HL-60 (cell line): ENCODE results near the gene CEBPE.

Experiments used
- DNase-seq, 2 experiments: peaks; one replicate each; pipeline ENCODE4 v3.0.0-alpha.2; 2010 to 2020; ENCODE audit warnings: low read depth in 1 of 2, low spot score in 1 of 2
- H3K27ac ChIP-seq: fragments of 250-450 bp; sonication (Bioruptor Pico); replicated peaks from 2 replicates; pipeline ENCODE4 v1.5.1; 2020; ENCODE audit warnings: mild to moderate bottlenecking, moderate library complexity
- H3K27me3 ChIP-seq: fragments of 250-450 bp; sonication (Bioruptor Pico); 2 replicates; pipeline ENCODE4 v1.5.1; 2021; ENCODE audit warnings: mild to moderate bottlenecking, moderate library complexity; ENCODE audit not compliant: insufficient read depth, poor library complexity, severe bottlenecking
- H3K4me3 ChIP-seq: replicated peaks from 2 replicates; pipeline ENCODE4 v1.5.1; 2011; ENCODE audit warnings: mild to moderate bottlenecking, control low read depth, low read length; ENCODE audit not compliant: insufficient read depth
- GABPA ChIP-seq: IDR thresholded peaks from 2 replicates; pipeline ENCODE4 v1.6.1; 2012; ENCODE audit warnings: low read depth
- POLR2AphosphoS5 ChIP-seq: IDR thresholded peaks from 2 replicates; pipeline ENCODE4 v1.6.1; 2012; ENCODE audit warnings: low read depth
- SPI1 ChIP-seq: IDR thresholded peaks from 2 replicates; pipeline ENCODE4 v1.6.1; 2012; ENCODE audit warnings: low read depth, mild to moderate bottlenecking, borderline replicate concordance
- TF ChIP-seq, protein P1 (sequence below): IDR thresholded peaks from one replicate; pipeline ENCODE4 v1.5.1; 2011; ENCODE audit warnings: low read length, control low read depth, inconsistent platforms; ENCODE audit not compliant: insufficient read depth
- TF ChIP-seq, protein P2 (sequence below): IDR thresholded peaks from 2 replicates; pipeline ENCODE4 v1.6.1; 2012; ENCODE audit warnings: low read depth; ENCODE audit not compliant: insufficient replicate concordance

The CEBPE gene

DNA sequence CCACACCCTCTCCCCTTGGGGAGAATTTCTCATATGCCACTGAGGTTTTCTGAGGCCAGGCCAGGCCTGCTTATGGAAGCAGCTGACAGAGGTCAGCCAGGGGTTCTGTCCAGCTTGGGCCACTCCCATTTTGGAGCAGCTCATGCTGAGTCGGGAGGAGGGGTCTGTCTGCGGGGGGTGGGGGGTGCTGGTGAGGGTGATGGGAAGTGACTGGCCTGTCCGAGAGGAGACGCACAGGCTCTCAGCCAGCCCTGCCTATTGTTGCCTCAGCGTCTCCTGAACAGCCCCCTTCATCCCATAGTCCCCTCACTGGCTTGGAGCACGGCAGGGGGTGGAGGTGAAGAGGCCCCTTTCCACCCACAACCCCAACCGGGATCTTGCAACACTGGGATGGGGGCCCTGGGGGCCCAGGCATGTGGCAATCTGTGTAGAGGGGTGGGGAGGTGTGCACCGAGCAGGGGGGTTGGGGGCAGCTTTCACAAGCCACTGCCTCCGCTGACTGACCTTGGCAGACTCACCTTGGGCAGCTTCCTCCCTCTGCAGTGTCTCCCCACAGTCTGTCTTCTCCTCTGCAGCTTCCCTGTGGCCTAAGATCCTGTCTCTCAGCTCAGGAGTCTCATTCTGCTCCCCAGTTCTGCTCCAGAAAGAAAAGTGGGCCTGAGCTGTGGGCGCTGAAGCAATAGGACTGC, 5.5 kb downstream of the CEBPE start:
- TF ChIP-seq GABPA (no peak), POLR2AphosphoS5 (peak; percentile 97), SPI1 (peak; percentile 61)
- TF ChIP-seq, protein P1, sequence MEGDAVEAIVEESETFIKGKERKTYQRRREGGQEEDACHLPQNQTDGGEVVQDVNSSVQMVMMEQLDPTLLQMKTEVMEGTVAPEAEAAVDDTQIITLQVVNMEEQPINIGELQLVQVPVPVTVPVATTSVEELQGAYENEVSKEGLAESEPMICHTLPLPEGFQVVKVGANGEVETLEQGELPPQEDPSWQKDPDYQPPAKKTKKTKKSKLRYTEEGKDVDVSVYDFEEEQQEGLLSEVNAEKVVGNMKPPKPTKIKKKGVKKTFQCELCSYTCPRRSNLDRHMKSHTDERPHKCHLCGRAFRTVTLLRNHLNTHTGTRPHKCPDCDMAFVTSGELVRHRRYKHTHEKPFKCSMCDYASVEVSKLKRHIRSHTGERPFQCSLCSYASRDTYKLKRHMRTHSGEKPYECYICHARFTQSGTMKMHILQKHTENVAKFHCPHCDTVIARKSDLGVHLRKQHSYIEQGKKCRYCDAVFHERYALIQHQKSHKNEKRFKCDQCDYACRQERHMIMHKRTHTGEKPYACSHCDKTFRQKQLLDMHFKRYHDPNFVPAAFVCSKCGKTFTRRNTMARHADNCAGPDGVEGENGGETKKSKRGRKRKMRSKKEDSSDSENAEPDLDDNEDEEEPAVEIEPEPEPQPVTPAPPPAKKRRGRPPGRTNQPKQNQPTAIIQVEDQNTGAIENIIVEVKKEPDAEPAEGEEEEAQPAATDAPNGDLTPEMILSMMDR, result no peak
- TF ChIP-seq, protein P2, sequence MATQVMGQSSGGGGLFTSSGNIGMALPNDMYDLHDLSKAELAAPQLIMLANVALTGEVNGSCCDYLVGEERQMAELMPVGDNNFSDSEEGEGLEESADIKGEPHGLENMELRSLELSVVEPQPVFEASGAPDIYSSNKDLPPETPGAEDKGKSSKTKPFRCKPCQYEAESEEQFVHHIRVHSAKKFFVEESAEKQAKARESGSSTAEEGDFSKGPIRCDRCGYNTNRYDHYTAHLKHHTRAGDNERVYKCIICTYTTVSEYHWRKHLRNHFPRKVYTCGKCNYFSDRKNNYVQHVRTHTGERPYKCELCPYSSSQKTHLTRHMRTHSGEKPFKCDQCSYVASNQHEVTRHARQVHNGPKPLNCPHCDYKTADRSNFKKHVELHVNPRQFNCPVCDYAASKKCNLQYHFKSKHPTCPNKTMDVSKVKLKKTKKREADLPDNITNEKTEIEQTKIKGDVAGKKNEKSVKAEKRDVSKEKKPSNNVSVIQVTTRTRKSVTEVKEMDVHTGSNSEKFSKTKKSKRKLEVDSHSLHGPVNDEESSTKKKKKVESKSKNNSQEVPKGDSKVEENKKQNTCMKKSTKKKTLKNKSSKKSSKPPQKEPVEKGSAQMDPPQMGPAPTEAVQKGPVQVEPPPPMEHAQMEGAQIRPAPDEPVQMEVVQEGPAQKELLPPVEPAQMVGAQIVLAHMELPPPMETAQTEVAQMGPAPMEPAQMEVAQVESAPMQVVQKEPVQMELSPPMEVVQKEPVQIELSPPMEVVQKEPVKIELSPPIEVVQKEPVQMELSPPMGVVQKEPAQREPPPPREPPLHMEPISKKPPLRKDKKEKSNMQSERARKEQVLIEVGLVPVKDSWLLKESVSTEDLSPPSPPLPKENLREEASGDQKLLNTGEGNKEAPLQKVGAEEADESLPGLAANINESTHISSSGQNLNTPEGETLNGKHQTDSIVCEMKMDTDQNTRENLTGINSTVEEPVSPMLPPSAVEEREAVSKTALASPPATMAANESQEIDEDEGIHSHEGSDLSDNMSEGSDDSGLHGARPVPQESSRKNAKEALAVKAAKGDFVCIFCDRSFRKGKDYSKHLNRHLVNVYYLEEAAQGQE, result peak; percentile 63
- Histone ChIP-seq H3K27ac (peak overlapping the region; percentile 99), H3K4me3 (no peak overlapping the region), H3K27me3 (no peaks in the 10 kb centered on the region)
- peak; percentile 98 to 99 for DNase-seq

DNA sequence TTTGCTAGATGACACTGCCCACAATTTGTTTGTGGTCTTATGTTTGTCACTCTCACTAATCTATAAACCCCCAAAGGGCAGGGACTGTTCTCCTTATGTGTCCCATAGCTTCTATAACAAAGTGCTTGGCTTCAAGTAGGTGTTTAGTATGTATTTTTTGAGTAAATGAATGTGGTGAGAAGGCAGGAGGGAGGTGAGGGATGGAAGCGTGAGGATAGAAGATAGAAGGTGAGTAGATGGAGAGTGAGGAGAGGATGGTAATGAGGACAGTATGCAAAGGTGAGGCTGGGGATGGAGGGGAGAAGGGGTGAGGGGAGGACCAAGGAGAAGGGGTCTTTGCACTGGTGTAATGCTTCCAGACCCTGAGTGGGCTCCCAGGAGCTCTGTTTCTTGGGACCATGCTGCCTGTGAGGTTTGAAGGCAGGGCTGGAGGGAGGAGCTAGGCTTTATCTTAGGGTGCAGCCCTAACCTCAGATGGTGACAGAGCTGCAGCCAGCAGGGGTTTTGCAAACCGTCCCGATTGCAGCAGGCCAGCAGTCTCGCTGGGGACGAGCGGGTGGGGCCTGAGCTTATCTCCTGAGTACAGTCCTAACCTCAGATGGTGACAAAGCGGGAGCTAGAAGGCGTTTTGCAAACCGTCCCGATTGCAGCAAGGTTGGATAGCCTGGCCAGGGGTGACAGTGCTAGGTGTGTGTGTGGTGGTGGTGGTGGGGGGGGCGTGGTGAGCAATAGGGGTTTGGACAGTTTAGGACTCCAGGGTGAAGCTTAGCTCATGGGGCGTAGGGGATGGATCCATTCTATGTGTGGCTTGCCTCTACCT, 6.5 kb downstream of the CEBPE start:
- TF ChIP-seq, protein P1, result no peak
- no peak for TF ChIP-seq SPI1
- TF ChIP-seq, protein P2, result peak; percentile 72
- TF ChIP-seq POLR2AphosphoS5, result peak; percentile 100
- peak; percentile 51; the same call in 1 of the 2 replicates for TF ChIP-seq GABPA
- peak overlapping the region; percentile 99 for H3K27ac ChIP-seq
- peak; percentile 85 to 100 for DNase-seq
- no peaks in the 10 kb centered on the region for H3K27me3 ChIP-seq
- no peak overlapping the region for H3K4me3 ChIP-seq

DNA sequence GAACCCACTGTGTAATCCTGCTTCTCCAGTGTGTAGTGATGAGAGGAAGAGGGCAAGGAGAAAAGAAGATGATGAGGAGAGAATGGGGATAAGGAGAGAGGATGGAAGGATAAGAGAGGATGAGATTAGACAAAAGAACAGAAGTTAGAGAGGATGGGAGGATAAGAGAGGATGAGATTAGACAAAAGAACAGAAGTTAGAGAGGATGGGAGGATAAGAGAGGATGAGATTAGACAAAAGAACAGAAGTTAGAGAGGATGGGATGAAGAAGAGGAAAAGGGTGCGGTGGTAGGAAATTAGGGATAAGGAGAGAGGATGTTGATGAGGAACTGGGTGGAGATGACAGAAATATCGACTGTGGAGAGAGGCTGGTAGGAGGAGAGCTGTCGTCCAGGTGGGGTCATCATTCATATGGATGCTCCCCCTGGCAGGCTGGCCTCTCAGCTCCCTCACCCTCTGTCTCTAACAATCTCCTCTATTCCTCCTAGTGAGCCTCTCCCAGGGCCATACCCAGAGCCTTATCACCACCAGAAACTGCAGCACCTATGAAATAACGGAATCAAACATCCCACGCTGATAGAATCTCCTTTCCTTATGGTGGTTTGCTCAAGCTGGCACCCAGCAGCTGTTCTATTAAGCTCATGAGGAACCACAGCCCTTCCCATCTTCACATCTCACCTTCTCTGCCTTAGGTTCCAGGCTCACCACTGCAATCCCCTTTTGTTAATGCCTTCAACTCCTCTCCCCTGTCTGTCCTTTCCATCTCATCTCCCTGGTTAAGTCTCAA, 8.3 kb downstream of the CEBPE start:
- H3K27ac ChIP-seq, result peak overlapping the region; percentile 99
- H3K4me3 ChIP-seq, result no peak overlapping the region
- TF ChIP-seq GABPA (no peak), POLR2AphosphoS5 (peak; percentile 45; the same call in 1 of the 2 replicates)
- H3K27me3 ChIP-seq, result no peaks in the 10 kb centered on the region
- peak in 1 of 2 experiments; percentile 47 for DNase-seq
